Hematopoietic multipotent progenitor cell treated with erythropoietin and hydrocortisone succinate and interleukin-3 and kit ligand, for 17 days (in vitro differentiated cells): ENCODE measurements around the gene JHY.

Source experiments
- DNase-seq: peaks from one replicate; pipeline ENCODE4 v3.0.0-alpha.2; 2015; ENCODE audit warnings: low spot score

Gene JHY

DNA sequence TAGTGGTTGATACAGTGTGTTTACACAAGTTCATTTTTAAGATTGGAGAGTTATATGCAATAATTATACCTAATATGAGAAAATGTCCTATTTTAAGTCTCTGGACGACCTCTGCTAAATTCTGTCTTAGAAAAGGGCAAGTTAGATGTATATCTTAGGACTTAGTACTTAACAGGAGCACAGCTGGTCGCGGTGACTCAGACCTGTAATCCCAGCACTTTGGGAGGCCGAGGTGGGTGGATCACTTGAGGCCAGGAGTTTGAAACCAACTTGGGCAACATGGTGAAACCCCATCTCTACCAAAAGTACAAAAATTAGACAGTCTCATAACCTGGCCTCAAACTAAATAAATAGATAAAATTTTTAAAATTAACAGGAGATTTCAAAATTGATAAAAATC, 71.9 kb downstream of the JHY start:
- no peak for DNase-seq

DNA sequence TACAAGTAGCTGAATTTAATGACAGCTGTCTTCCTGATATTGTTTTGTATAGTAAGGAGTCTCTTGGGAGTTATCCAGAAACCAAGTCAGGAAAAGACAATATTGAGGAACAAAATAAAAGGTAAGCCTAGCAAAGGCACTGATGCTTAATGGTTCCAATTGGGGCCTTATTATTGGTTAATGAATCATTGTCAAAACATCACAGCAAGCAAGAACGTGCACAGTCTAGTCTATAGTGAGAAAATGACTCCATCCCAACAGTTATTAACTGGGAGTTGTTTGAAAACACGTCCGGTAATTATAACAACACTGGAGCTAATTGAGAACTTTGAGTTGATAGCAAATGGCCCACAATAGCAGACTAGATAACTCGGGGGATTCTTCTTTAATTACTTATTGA, 81.4 kb downstream of the JHY start:
- no peak for DNase-seq

DNA sequence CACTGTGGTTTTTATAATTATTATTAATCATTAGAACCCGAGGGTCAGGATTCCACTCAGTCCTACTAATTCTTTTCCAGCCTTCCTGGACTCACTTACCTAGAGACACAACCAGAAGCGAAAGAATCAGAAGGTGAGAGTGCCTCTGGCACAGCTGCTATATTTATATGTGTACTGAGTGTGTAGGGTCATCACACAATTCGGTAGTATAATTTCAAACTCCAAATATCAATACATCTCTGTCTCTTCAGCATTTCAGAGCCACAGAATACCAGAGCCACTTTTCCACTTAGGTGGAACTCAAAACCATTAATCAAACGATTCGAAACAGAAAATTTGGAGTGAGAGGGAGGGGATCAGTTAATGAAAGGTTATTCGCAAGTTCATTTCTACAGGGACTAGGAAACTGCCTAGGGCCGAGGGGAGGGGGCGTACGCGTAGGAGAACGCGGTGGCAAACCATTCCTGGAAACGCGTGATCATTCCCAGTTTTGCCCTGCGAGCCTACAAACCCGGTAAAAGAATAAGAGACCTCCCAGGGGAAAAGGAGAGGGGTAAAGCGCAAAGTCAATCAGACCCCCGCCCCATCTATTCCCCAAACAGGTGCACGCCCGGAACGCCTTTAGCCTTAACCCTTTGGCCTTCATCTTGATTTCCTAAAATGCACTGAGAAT, 93.6 kb downstream of the JHY start:
- DNase-seq: no peak

- no peak for DNase-seq
These were observed 94.3 kb downstream of the JHY start for GRCh38 chr11:122976734-122977469.

- no peak for DNase-seq
These were observed 95.1 kb downstream of the JHY start for GRCh38 chr11:122977470-122978298.

DNA sequence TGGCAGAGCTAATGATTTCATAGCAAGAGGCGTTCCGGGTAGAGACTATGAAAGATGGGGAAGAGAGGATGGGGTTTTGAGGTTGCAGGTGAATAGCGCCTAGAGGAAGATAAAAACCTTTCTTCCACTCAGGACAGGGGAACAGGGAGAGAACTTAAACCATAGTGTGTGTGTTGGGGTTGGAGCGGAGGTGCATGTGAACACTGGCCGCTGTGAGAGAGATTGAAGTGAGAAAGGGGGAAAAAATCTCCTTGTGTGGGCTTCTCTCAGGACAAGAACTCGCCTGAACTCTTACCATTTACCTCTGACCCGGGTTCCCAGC, 95.7 kb downstream of the JHY start:
- DNase-seq: no peak

- DNase-seq: no peak
These were observed 96.7 kb downstream of the JHY start for GRCh38 chr11:122979103-122979814.

DNA sequence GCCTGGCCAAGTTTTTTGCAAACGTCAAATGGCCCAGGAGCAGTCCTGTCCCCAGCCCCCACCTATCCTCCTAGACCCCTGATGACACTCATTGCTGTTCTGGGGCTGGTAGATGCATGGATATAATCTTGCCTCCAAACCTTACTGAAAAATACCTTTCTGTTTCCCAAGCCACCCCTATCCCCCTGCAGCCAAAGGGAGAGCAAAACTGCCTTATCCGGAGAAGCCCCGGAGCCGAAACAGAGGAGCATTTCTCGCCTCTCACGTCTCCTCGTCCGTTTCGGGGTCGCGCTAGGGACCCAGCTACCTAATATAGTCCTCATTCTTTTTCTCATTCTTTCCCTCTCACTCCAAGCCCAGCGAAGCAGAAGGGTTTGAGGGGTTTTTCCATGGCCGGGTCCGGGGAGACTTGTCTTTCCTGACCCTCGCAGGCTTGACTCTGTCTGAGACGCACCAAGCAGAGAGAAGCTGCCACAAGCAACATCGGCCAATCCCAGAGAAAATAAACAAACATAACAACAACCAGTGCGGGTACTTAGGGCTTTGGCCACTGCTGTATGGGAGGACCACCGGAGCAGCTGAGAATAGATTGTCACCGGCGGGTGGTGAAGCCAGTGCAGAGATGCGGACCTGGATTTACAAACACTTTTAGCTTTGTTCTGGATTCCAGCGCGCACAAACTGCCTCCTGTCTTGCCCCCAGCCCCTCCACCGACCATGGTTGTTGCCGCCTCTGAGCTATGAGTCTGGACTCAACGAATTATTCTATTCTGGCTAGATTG, 97.4 kb downstream of the JHY start:
- no peak for DNase-seq

- no peak for DNase-seq
These were observed 99.1 kb downstream of the JHY start, which contains the start of gene BSX for GRCh38 chr11:122981388-122982264. BSX (minus strand) TSS chr11:122981834; CDS start chr11:122981671, 163 bp downstream.

DNA sequence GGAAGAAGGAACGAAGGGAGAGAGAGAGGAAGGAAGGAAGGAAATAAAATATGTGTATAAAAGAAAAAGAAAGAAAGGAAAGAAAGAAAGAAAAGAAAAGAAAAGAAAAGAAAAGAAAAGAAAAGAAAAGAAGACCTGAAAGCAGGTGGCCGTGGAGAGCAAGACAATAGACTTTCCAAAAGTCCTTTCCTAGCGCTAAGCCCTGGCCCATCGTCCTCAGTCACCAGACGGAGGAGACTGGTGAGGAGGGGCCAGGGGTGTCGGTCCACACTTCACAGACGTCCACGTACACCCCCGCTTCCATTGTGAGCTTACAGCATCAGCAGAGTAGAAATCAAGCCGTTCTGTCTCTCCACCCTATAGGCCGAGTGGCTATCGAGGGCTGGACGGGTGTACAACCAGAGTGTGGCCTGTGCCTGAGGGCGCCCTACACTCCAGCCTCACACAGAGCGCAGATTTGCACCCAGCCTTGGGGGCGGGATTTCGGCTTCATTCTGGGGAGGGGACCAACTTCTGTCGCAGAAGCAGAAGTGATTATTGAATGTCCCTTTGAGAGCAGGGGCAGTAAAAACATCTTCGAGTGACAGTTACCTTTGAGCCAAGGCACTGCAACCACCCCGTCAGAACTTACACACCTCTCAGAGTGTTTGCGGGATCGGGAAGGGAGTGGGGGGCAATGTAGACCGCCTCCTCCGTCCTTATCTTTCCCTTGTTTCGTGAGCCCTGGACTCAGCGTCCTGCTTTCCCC, 101.1 kb downstream of the JHY start:
- no peak for DNase-seq

DNA sequence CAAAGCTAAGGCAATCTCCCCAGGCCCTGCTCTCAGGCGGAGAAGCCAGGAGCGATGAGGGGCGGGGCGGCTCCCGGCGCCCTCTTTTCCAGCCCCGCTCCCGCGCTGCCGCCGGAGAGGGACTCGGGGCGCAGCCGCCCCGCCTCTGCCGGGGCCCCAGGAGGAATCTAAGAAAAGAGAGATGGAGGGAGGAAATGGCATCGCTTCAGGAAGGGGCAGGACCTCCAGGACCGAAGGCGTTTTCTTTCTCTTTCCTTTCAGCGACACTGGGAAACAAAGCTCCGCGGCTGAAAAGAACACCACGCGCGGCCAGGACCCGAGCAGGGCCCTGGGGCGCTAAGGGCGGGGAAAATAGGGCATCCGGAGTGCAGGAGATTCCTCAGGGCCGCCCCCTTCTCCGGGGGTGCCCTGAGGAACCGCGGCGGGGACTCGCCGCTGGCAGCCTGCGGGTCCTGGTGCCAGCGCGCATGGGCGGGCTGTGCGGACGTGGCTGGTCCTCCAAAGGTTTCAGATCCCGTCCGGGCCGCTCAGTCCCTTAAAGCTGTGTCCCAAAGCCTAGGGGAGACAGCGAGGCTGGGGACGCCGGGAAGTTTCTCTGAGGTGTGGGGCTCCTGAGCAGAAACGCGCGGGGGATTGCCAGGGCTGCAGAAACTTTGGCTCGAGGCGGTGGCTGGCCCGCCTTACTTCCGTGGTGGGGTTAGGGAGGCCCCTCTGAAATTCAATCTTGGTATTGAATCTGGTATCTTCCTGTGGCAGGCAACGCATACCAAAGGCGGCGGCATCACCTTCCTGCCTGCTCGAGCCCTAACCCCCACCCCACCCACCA, 101.8 kb downstream of the JHY start:
- no peak for DNase-seq

GRCh38 chr11:122995526-122995925, 113.0 kb downstream of the JHY start:
- DNase-seq: no peak

DNA sequence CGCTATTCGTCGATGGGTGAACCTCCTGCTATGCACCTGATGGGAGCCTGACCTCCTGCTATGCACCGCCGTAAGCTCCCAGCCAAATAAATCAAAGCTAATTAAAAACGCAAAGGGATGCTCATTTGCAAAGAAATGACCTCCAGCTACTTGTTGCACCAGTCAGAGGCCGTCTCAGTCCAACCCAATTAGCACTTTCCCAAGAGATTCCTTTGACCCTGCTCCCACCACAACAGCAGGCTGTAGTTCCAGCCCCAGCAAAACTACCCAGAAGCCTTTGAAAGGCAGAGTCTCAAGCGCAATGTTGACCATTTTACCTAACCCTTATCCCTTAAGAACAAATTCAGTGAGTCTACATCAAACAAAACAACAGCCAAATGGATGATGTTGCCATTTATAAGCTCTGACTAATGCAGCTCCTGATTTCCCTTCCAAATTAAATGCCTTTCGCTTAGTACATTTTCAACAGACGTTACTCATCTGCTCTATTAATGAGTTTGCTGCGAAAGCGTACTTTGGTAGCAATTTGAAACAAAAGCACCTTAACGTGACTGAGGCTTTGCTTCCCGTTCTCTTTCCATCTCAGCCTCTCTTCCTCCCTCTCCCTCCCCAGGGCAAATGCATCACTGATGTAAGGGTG, 116.3 kb downstream of the JHY start:
- DNase-seq: no peak

- DNase-seq: no peak
These were observed 118.2 kb downstream of the JHY start for GRCh38 chr11:123000721-123001120.

DNA sequence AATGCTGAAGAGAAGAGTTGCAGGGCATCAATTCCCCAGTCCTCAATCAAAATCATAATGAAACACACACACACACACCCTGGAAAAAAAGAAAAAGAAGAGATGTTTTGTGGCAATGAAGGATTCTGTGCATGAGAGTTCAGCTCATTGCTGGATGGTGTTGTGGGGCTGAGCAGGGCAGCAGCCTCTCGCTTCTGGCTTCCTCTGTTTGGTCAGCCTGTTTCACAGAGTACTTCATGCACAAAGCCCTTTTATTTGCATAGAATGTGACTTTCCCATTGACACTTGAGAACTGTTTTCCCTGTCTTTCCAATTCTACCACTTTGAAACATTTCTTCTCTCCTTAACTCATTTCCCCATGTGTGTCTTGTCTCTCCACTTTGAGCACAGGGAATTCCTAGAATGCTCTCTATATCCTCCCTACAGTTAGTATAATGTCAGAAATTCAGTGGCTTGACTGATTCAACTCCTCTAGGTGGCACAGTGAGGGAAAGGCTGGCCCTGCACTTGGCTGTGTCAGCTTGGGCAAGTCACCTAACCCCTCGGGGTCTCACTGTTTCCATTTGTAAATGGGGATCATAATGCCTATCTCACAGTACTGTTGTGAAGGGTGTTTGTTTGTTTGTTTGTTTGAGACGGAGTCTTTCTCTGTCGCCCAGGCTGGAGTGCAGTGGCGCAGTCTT, 124.4 kb downstream of the JHY start:
- no peak for DNase-seq
